NCI-H1436 treated with DMSO at 0.1 percent for 48 hours (cell line): ENCODE data around the gene SHISA7.
A peak's percentile ranks its signal among the peaks of the same experiment; 100 is the strongest.
"Not testable (repeated sequence)": the region's sequence is repeated elsewhere in the genome, so short reads cannot be mapped to it uniquely, and the experiment has no call there.

Experiments
- DNase-seq: peaks from one replicate; lab custom pipeline; 2025; lab: John Stamatoyannopoulos, UW

Gene SHISA7

GRCh38 chr19:55418185-55418584 lies 24.9 kb downstream of the SHISA7 start:
- peak; percentile 44 for DNase-seq

DNA sequence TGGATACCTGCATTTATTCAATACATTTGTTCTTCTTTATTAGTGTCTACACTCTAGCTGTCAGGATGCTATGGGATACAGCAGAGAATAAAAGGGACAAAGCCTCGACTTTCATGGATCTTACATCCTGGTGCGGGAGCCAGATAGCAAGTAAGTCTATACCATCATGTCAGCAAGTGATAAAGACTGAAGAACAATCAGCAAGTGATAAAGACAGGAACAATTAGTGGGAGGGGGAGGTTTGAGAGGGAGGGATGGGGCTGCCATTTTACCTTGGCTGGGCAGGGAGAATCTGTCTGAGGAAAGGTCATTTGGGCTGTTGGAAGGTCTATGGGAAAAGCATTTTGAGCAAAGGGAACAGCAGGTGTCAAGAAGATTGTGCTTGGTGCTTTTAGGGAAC lies 32.9 kb downstream of the SHISA7 start:
- no peak for DNase-seq

DNA sequence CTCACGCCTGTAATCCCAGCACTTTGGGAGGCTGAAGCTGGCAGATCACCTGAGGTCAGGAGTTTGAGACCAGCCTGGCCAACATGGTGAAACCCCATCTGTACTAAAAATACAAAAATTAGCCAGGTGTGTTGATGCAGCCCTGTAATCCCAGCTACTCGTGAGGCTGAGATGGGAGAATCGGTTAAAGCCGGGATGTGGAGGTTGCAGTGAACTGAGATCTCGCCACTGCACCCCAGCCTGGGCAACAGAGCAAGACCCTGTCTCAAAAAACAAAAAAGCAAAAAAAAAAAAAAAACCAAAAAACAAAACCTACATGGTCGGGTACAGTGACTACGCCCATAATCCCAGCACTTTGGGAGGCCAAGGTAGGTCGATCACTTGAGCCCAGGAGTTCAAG lies 33.9 kb downstream of the SHISA7 start:
- not testable (repeated sequence) for DNase-seq

GRCh38 chr19:55408533-55408872 lies 34.6 kb downstream of the SHISA7 start:
- no peak for DNase-seq

- peak; percentile 98 for DNase-seq
Measured at GRCh38 chr19:55407800-55408532, 35.1 kb downstream of the SHISA7 start.

DNA sequence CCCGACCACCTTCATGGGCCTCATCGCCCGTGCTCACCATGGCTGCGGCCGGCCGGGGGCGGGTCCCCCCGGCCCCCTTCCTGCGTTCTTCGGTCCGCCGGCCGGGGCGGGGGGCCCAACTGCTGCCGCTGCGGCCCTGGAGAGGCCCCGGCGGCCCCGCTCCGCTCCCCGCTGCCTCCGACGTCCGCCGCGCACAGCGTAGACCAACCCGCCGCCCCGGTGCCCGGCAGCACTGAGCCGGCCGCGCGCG lies 35.6 kb downstream of the SHISA7 start, which contains the start of gene UBE2S:
UBE2S (minus strand) TSS at position 239 of the 250 bp plus-strand sequence; CDS start at position 40, 199 bp downstream.
- DNase-seq = not testable (repeated sequence)

- DNase-seq = no peak
Measured at GRCh38 chr19:55406826-55407549, 36.1 kb downstream of the SHISA7 start.

DNA sequence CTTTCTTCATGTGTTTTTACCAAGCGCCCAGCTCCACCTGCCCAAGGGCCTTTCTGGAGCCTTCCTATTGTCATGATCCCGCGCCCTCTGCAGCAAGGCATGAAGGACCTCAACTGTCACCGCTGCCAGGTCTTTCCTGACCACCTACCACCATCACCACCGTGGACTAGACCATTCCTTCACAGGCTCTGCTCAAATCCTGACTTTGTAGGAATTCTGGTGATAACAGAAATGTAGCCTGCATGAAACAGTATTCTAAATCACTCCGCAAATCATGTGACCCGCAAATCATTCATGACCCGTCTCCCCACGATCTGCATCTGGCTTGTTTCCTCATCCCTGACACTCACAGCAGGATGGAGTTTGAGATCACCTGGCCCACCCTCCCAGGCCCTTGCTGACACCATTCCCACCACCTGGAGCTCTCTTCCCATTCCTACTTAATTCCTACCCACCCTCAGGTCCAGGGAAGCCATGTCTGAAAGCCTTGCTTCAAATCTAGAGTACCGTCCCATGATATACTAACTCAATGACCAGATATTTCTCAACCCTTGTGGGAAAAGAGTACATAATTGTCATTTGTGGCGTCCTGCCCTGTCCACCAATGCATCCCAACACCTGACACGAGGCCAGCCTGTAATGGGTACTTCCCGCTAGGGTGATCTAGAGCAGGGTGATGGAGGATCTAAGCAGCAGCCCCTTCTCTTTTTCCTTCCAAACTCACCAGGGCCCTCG lies 36.8 kb downstream of the SHISA7 start:
- no peak for DNase-seq

DNA sequence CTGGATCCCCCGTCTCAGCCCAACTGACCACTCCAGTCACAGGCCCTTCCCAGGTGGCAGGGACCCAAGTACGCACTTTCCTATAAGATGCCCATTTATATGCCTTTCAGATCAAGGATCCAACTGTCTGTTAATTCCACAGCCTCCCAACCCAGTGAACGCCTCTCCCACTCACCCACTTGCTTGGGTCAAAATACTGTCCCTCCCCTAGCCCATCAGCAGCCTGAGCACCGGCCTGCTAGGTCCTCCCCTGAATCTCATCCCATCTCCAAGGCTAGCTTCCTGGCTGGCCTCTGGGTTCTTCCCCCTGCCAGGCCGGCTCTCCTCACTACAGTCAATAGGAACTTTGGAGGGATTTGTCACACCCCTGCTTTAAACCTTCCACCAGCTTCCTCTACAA lies 37.5 kb downstream of the SHISA7 start:
- no peak for DNase-seq

DNA sequence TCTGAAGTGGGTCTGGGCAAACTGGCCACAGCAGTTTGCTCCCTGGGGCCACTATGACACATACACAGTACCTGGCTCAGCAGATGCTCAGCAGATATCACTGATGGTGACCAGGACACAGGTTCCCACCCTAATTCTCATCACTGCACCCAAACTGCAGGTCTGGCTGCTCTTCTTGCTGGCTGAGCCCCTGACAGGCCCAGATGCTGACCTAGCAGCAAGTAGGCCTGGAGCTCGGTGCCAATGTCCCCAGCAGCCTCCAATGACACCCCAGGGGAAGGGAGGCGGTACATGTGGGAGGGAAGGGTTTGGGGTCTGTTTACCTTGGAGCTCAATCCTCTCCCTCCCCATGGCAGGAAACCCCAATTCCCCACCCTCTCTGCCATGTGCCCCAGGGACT lies 40.6 kb downstream of the SHISA7 start:
- DNase-seq = no peak

GRCh38 chr19:55401390-55401789 lies 41.7 kb downstream of the SHISA7 start:
- not testable (repeated sequence) for DNase-seq

DNA sequence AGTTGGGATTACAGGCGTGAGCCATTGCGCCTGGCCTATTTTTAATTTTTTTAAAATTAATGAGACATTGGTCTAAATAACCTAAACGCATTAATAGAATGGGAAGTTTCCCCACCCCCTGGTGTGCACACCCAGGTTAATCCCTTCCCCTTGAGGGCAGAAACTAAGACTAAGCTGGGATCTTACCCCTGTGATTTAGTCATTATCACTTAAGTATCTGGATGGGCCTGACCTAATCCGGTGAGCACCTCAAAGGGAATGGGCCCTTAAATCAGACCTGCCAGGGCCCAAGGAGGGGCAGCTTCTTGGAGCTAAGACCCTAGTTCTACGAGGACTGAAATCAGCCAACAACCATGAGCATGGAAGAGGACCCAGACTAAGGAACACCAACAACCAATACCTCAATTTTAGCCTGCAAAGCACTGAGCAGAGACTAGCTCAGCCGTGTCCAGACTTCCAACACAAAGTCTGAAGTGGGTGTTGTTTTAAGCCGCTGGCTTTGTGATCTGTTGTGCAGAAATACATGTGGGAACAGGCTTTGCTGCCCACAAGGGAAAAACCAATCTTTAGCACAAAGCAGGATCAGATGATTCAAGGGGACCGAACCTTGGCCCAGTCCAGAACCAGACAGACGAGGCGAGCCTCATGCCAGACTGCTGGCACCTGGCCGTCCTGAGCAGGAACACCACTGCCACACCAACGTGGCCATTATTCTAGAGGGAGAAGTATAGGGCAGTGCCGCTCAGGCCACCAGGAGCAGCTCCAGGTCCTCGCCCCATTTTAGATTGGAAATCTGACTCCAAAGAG lies 42.6 kb downstream of the SHISA7 start:
- no peak for DNase-seq

DNA sequence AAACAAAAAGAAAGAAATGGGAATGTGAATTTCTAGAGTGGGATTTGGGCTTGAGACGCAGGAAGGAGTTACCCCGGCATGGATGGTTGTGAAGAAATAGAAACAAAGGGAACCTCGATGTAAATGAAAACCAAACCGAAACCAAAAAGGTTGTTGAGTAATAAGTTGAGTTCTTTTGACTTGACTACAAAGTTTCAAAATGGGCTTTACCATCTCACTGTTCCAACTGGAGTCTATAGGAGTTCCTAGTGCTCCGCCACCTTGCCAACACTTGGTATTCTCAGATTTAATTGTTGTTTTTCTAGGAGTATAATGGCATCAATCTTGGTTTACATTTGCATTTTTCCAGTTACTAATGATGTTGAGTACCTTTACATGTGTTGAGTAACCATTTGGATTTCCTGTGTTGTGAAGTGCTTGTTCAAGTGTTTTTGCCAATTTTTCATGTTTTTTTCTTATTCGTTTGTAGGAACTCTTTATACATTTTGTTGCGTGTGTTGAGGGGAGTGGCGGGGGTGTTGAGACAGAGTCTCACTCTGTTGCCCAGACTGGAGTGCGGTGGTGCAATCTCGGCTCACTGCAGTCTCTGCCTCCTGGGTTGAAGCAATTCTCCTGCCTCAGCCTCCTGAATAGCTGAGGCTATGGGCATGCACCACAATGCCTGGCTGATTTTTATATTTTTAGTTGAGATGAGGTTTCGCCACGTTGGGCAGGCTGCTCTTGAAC lies 44.7 kb downstream of the SHISA7 start:
- DNase-seq = no peak

- no peak for DNase-seq
Measured at GRCh38 chr19:55392820-55393761, 50.0 kb downstream of the SHISA7 start.

GRCh38 chr19:55391702-55392615 lies 51.1 kb downstream of the SHISA7 start:
- DNase-seq = no peak

DNA sequence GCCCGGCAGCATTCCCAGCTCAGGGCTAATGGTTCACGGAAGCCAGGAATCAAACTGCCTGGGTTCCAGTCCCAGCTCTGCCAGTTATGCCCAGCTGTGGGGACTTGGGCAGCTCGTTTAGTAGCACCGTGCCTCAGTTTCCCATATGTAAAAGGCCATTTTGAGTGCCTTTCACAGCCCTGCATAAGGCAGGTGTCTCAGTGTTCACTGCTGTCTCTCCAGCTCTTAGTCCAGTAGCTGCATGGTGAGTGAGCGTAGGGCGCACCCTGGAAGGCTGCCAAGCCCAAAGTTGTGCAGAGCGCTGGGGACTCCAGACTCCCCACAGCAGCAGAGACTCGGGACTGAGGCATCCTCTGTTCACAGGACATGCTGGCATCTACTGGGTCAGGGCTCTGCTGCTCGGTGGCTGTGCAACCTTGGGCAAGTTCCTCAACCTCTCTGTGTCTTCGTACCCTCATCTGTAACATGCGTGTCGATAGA lies 51.9 kb downstream of the SHISA7 start:
- DNase-seq = no peak

DNA sequence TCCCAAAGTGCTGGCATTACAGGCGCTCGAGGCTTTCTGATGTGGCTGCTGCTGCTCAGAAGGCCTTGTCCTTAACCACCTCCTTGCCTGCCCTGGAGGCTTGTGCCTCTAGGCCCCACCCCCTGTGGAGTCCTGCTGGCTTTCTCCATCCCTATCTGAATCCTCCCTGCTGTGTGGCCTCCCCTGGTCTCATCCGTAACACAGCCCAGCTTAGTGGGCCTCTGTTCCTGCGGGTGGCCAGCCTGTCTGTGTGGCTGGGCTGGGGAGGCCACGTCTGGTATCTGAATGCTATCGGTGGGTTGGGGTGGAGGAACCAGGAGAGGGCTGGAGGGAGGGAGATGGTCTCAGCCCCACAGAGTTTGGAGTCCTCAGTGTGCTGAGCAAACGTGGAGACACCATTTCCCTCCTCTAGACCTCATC lies 52.6 kb downstream of the SHISA7 start:
- DNase-seq = no peak

GRCh38 chr19:55389386-55390317 lies 53.4 kb downstream of the SHISA7 start:
- no peak for DNase-seq
